ENCODE data around the gene AGTPBP1. TPM values are rescaled to one million over a fixed set of nuclear protein-coding genes. Genes with fewer than 3 reads are reported as not detected.

Gene AGTPBP1
- total and polyA plus RNA-seq, 5 donors, result 11.0 to 54.8 (median 48.0) TPM

- no peak for DNase-seq
- H3K4me1 ChIP-seq (ENCODE audit: control insufficient read depth, insufficient read depth, low read length), result no peaks in the 10 kb centered on the region
- intact Hi-C loops (cut with DNase I), result no loop called here
- H3K27ac ChIP-seq (ENCODE audit: low read length), result no peak overlapping the region
- no peaks in the 10 kb centered on the region for H3K27me3 ChIP-seq (ENCODE audit: control insufficient read depth, insufficient read depth)
- H3K4me3 ChIP-seq (ENCODE audit: low read length), result no peak overlapping the region
- H3K9me3 ChIP-seq (ENCODE audit: control insufficient read depth, low read length), result no peaks in the 10 kb centered on the region
- no peak for ATAC-seq
- 88% methylated on average over 2 of the region's 2 CpGs for WGBS
Measured at GRCh38 chr9:85688361-85688760, 53.4 kb downstream of the AGTPBP1 start.

DNA sequence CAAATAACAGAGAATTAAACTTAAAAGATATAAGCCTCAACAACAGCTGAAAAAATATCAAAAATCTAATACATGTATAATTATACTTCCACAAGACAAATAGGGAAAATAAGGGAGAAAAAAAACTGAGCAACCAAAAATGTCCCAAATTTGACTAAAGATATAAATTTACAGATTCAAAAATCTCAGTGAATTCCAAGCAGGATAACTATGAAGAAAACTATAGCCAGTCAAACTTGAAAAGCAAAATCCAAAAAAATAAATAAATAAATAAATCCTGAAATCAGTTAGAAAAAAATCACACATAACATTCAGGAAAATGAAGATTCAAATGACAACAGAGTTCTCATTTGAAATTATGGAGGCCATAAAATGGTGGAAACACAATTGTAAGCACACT is 56.7 kb downstream of the AGTPBP1 start:
- Histone ChIP-seq H3K9me3 (ENCODE audit: control insufficient read depth, low read length) (no peaks in the 10 kb centered on the region), H3K27me3 (ENCODE audit: control insufficient read depth, insufficient read depth) (no peaks in the 10 kb centered on the region), H3K4me3 (ENCODE audit: low read length) (no peak overlapping the region), H3K27ac (ENCODE audit: low read length) (no peak overlapping the region), H3K4me1 (ENCODE audit: control insufficient read depth, insufficient read depth, low read length) (no peaks in the 10 kb centered on the region)
- intact Hi-C loops (cut with DNase I), result no loop called here
- DNase-seq (no peak), ATAC-seq (no peak)

GRCh38 chr9:85676790-85677189 is 65.0 kb downstream of the AGTPBP1 start:
- intact Hi-C loops (cut with DNase I), result no loop called here
- no peaks in the 10 kb centered on the region for H3K27me3 ChIP-seq (ENCODE audit: control insufficient read depth, insufficient read depth)
- no peaks in the 10 kb centered on the region for H3K9me3 ChIP-seq (ENCODE audit: control insufficient read depth, low read length)
- WGBS, result 94% methylated on average over 2 of the region's 2 CpGs
- DNase-seq, result no peak
- no peaks in the 10 kb centered on the region for H3K4me1 ChIP-seq (ENCODE audit: control insufficient read depth, insufficient read depth, low read length)
- no peak for ATAC-seq
- H3K27ac ChIP-seq (ENCODE audit: low read length), result no peak overlapping the region
- no peak overlapping the region for H3K4me3 ChIP-seq (ENCODE audit: low read length)

DNA sequence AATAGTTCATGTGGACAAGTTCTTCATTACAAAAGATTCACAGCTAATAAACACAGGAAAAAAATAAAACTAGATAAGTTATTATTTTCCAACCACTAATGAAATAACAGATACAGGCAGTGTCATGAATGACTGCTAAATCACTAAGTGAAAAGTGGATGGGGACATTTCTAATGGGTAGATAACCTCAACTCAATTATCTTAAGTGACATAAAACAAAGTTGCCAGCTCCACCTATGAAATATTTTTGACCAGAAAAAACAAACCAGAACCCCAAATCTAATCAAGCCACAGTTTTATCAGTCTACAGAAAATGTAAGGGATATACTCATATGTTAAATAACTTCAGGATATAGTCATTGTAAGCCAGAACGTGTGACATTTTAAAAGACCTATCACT is 74.4 kb downstream of the AGTPBP1 start:
- Histone ChIP-seq H3K27me3 (ENCODE audit: control insufficient read depth, insufficient read depth) (no peaks in the 10 kb centered on the region), H3K4me3 (ENCODE audit: low read length) (no peak overlapping the region), H3K27ac (ENCODE audit: low read length) (no peak overlapping the region), H3K4me1 (ENCODE audit: control insufficient read depth, insufficient read depth, low read length) (no peaks in the 10 kb centered on the region), H3K9me3 (ENCODE audit: control insufficient read depth, low read length) (no peaks in the 10 kb centered on the region)
- intact Hi-C loops (cut with DNase I), result no loop called here
- ATAC-seq (no peak), DNase-seq (no peak)
- 77% methylated on average over 1 of the region's 1 CpG for WGBS

DNA sequence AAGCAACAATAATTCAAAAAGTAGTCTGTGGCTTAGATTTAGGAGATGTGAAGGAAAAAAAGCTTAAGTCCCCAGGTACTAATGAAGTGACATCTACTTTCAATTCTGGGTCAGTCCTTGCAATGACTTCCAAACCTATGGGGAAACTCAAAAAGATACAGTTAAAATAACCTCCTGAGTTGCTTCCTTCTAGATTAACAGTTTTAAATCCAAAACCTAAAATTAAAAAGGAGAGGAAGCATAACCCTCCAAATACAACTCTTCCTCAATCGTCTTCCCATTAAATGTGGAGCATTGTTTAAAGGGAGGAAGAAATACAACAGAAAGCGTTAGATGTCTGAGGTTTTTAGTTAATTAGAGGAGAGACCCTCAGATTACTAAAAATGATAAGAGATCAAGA is 75.7 kb downstream of the AGTPBP1 start:
- WGBS, result 83% methylated on average over 2 of the region's 2 CpGs
- intact Hi-C loops (cut with DNase I), result no loop called here
- no peaks in the 10 kb centered on the region for H3K4me1 ChIP-seq (ENCODE audit: control insufficient read depth, insufficient read depth, low read length)
- H3K9me3 ChIP-seq (ENCODE audit: control insufficient read depth, low read length), result no peaks in the 10 kb centered on the region
- DNase-seq (no peak), ATAC-seq (no peak)
- H3K4me3 ChIP-seq (ENCODE audit: low read length), result no peak overlapping the region
- H3K27ac ChIP-seq (ENCODE audit: low read length), result no peak overlapping the region
- no peaks in the 10 kb centered on the region for H3K27me3 ChIP-seq (ENCODE audit: control insufficient read depth, insufficient read depth)

- Histone ChIP-seq H3K4me3 (ENCODE audit: low read length) (no peak overlapping the region), H3K27me3 (ENCODE audit: control insufficient read depth, insufficient read depth) (no peaks in the 10 kb centered on the region), H3K9me3 (ENCODE audit: control insufficient read depth, low read length) (no peaks in the 10 kb centered on the region), H3K27ac (ENCODE audit: low read length) (no peak overlapping the region), H3K4me1 (ENCODE audit: control insufficient read depth, insufficient read depth, low read length) (no peaks in the 10 kb centered on the region)
- no peak for DNase-seq
- no peak for ATAC-seq
- 75% methylated on average over 1 of the region's 1 CpG for WGBS
- intact Hi-C loops (cut with DNase I), result no loop called here
Measured at GRCh38 chr9:85662573-85662972, 79.2 kb downstream of the AGTPBP1 start.

DNA sequence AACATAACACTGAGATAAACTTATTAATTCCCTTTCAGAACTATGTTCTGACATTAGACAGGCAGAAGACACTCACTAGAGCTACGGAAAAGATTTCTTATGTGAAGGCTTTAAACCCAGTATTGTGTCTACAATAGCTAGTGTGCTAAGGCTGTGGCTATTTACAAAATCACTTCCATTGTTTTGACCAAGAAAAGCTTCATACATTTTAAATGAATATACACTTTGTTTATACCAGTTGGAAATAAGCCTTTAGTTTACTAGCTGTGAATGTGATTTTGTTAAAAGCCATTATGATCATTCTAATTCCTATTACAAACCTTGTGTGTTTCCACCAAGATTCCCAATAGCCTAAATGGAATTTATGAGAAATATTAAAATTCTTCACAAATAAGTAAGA is 83.0 kb downstream of the AGTPBP1 start:
- Histone ChIP-seq H3K4me3 (ENCODE audit: low read length) (no peak overlapping the region), H3K27me3 (ENCODE audit: control insufficient read depth, insufficient read depth) (no peaks in the 10 kb centered on the region), H3K4me1 (ENCODE audit: control insufficient read depth, insufficient read depth, low read length) (no peaks in the 10 kb centered on the region), H3K27ac (ENCODE audit: low read length) (no peak overlapping the region), H3K9me3 (ENCODE audit: control insufficient read depth, low read length) (no peaks in the 10 kb centered on the region)
- no peak for ATAC-seq
- no peak for DNase-seq
- intact Hi-C loops (cut with DNase I), result no loop called here
- WGBS, result 88% methylated on average over 1 of the region's 1 CpG

- intact Hi-C loops (cut with DNase I), result no loop called here
- Histone ChIP-seq H3K9me3 (ENCODE audit: control insufficient read depth, low read length) (no peaks in the 10 kb centered on the region), H3K27ac (ENCODE audit: low read length) (no peak overlapping the region), H3K4me1 (ENCODE audit: control insufficient read depth, insufficient read depth, low read length) (no peaks in the 10 kb centered on the region), H3K27me3 (ENCODE audit: control insufficient read depth, insufficient read depth) (no peaks in the 10 kb centered on the region), H3K4me3 (ENCODE audit: low read length) (no peak overlapping the region)
- 98% methylated on average over 4 of the region's 4 CpGs for WGBS
- ATAC-seq (no peak), DNase-seq (no peak)
Measured at GRCh38 chr9:85653153-85653552, 88.6 kb downstream of the AGTPBP1 start.

DNA sequence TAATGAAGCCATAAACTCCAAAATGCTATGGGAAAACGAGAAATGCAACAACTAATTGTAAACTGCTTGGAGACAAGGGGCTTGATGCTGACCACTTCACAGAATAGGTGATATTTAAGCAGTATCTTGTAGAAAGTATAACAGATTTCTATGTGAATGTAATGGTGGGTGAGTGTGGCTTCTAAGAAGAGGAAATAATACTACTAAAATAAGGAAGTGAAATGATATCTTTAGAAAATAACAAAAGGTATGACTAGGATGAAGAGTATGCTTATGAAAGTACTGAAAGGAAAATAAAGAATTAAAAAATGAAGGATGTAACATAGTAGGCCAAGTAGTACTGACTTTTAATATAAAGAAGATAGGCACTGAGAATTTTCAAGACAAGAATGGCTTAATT is 94.2 kb downstream of the AGTPBP1 start:
- H3K9me3 ChIP-seq (ENCODE audit: control insufficient read depth, low read length), result no peaks in the 10 kb centered on the region

DNA sequence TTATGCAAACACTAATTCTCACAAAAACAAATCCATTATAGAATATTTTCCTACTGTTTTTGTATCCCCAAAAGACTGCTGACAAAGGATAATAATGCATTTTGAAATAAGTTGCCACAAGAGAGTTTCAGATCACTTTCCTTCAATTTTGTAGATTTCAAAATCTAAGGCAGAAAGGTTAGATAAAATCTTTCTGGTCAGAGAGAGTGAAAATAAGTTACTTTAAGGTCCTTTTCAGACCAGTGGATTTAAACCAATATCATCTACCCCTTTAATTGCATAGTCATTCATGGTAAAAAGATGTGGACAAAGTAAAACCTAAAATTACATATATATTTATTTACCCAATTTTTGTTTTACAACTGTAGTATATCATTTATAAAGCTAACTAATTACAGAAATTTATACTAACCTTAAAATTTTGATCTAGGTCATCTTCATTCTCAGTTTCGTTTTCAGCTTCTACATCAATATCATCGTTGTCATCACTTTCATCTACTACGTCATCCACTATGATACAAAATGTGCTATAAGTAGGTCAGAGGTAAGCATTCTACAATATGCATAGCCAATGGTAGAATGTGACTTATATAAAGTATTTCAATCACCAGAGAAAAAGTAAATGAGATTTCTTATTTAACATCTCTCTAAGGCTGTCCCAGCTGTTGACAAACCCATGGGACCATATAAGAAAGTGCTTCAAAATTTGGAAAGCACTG is 95.7 kb downstream of the AGTPBP1 start:
- DNase-seq, result no peak
- no peaks in the 10 kb centered on the region for H3K9me3 ChIP-seq (ENCODE audit: control insufficient read depth, low read length)
- ATAC-seq, result no peak
- intact Hi-C loops (cut with DNase I), result no loop called here
- no peaks in the 10 kb centered on the region for H3K27me3 ChIP-seq (ENCODE audit: control insufficient read depth, insufficient read depth)
- H3K4me3 ChIP-seq (ENCODE audit: low read length), result no peak overlapping the region
- no peak overlapping the region for H3K27ac ChIP-seq (ENCODE audit: low read length)
- 94% methylated on average over 3 of the region's 3 CpGs for WGBS
- no peaks in the 10 kb centered on the region for H3K4me1 ChIP-seq (ENCODE audit: control insufficient read depth, insufficient read depth, low read length)

More for the DNA sequence above, 94.2 kb downstream of the AGTPBP1 start:
- intact Hi-C loops (cut with DNase I), result no loop called here
- Histone ChIP-seq H3K27ac (ENCODE audit: low read length) (no peak overlapping the region), H3K4me1 (ENCODE audit: control insufficient read depth, insufficient read depth, low read length) (no peaks in the 10 kb centered on the region), H3K27me3 (ENCODE audit: control insufficient read depth, insufficient read depth) (no peaks in the 10 kb centered on the region), H3K4me3 (ENCODE audit: low read length) (no peak overlapping the region)
- ATAC-seq (no peak), DNase-seq (no peak)
- 97% methylated on average over 1 of the region's 1 CpG for WGBS

DNA sequence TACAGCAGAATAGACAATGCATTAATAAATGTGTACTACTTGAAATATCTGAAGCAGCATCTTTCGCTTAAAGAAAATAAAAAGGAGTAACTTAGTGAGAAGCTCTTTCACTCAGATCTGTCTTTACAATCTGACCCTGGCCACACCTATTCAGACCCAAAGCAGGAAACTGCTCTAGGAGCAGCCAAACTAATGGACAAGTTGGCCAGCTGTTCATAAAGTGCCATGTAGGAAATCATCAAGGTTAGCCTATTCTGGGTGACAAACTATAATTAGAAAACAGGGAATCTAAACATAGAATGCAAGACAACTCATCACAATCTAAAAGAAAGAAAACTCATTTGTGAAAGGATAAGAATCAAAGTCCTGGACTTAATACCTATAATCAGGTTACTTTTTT is 101.3 kb downstream of the AGTPBP1 start:
- intact Hi-C loops (cut with DNase I), result no loop called here
- Histone ChIP-seq H3K9me3 (ENCODE audit: control insufficient read depth, low read length) (no peaks in the 10 kb centered on the region), H3K27me3 (ENCODE audit: control insufficient read depth, insufficient read depth) (no peaks in the 10 kb centered on the region), H3K4me3 (ENCODE audit: low read length) (no peak overlapping the region), H3K27ac (ENCODE audit: low read length) (no peak overlapping the region), H3K4me1 (ENCODE audit: control insufficient read depth, insufficient read depth, low read length) (no peaks in the 10 kb centered on the region)
- no peak for DNase-seq
- WGBS, result 80% methylated on average over 1 of the region's 1 CpG
- peak in 1 of 2 donors; percentile 34 for ATAC-seq

DNA sequence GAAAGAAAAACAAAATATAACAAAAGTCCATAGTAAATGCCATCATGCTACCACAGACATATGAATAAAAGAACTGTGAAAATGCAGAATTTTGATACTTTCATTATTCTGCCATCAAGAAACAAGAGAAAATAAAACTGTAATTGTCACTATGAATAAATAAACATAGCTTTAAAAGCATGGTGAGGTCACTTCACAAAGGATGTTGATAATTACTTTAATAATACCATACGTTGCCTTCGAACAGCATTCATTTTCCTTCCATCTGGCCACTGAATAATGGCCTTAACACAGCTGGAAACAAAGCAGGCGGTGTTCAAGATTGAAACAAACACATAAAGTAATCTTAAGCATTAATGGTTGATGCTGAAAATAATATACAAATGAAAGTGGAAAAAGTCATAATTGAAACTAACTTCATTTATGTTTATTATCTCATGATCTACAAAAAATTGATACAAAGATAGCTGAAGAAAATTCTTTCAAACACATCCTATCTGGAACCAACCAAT is 102.0 kb downstream of the AGTPBP1 start:
- ATAC-seq (no peak), DNase-seq (no peak)
- intact Hi-C loops (cut with DNase I), result no loop called here
- H3K4me3 ChIP-seq (ENCODE audit: low read length), result no peak overlapping the region
- H3K9me3 ChIP-seq (ENCODE audit: control insufficient read depth, low read length), result no peaks in the 10 kb centered on the region
- no peaks in the 10 kb centered on the region for H3K4me1 ChIP-seq (ENCODE audit: control insufficient read depth, insufficient read depth, low read length)
- H3K27me3 ChIP-seq (ENCODE audit: control insufficient read depth, insufficient read depth), result no peaks in the 10 kb centered on the region
- 69% methylated on average over 3 of the region's 3 CpGs for WGBS
- no peak overlapping the region for H3K27ac ChIP-seq (ENCODE audit: low read length)

All from right cardiac atrium (tissue), 5 donors.